KOPT-K1 (cell line): ENCODE measurements around the gene C2CD2.
A peak's percentile ranks its signal among the peaks of the same experiment; 100 is the strongest.
"Not testable (repeated sequence)": the region's sequence is repeated elsewhere in the genome, so short reads cannot be mapped to it uniquely, and the experiment has no call there.

Source experiments
- H3K27ac ChIP-seq: fragments of 200-600 bp; sonication (generic); 2 replicates; pipeline ENCODE4 v1.5.1; 2016; ENCODE audit warnings: antibody characterized with exemption, mild to moderate bottlenecking, low read depth, low read length; ENCODE audit not compliant: poor library complexity, severe bottlenecking
- H3K36me3 ChIP-seq: fragments of 200-600 bp; sonication (generic); 2 replicates; pipeline ENCODE4 v1.5.1; 2017; ENCODE audit warnings: antibody characterized with exemption, mild to moderate bottlenecking, low read length, moderate library complexity; ENCODE audit not compliant: insufficient read depth
- H3K9me3 ChIP-seq: fragments of 200-600 bp; sonication (generic); 2 replicates; pipeline ENCODE4 v1.5.1; 2017; ENCODE audit warnings: antibody characterized with exemption, low read length, mild to moderate bottlenecking; ENCODE audit not compliant: insufficient read depth, poor library complexity, severe bottlenecking

The C2CD2 gene

GRCh38 chr21:41967708-41968107, 13.9 kb upstream of the C2CD2 start:
- peaks cover 4% of the 10 kb centered on the region for H3K9me3 ChIP-seq
- H3K27ac ChIP-seq: no peak overlapping the region
- no peaks in the 10 kb centered on the region for H3K36me3 ChIP-seq

- no peaks in the 10 kb centered on the region for H3K36me3 ChIP-seq
- H3K27ac ChIP-seq: no peak overlapping the region
- H3K9me3 ChIP-seq: no peaks in the 10 kb centered on the region
Observed at GRCh38 chr21:41966872-41967621, 13.2 kb upstream of the C2CD2 start.

GRCh38 chr21:41966041-41966833, 12.4 kb upstream of the C2CD2 start:
- Histone ChIP-seq H3K9me3 (no peaks in the 10 kb centered on the region), H3K27ac (no peak overlapping the region), H3K36me3 (no peaks in the 10 kb centered on the region)

- Histone ChIP-seq H3K27ac (no peak overlapping the region), H3K9me3 (no peaks in the 10 kb centered on the region), H3K36me3 (no peaks in the 10 kb centered on the region)
Observed at GRCh38 chr21:41965461-41966013, 11.7 kb upstream of the C2CD2 start.

- H3K27ac ChIP-seq: no peak overlapping the region
- no peaks in the 10 kb centered on the region for H3K9me3 ChIP-seq
- no peaks in the 10 kb centered on the region for H3K36me3 ChIP-seq
Observed at GRCh38 chr21:41965045-41965444, 11.2 kb upstream of the C2CD2 start.

- Histone ChIP-seq H3K27ac (no peak overlapping the region), H3K9me3 (no peaks in the 10 kb centered on the region), H3K36me3 (no peaks in the 10 kb centered on the region)
Observed at GRCh38 chr21:41964171-41964570, 10.4 kb upstream of the C2CD2 start.

- H3K9me3 ChIP-seq: no peaks in the 10 kb centered on the region
- H3K27ac ChIP-seq: no peak overlapping the region
- no peaks in the 10 kb centered on the region for H3K36me3 ChIP-seq
Observed at GRCh38 chr21:41962425-41962966, 8.7 kb upstream of the C2CD2 start.

GRCh38 chr21:41961753-41962152, 7.9 kb upstream of the C2CD2 start:
- Histone ChIP-seq H3K9me3 (no peaks in the 10 kb centered on the region), H3K36me3 (no peaks in the 10 kb centered on the region), H3K27ac (peak overlapping the region; percentile 5)

- no peaks in the 10 kb centered on the region for H3K9me3 ChIP-seq
- H3K27ac ChIP-seq: no peak overlapping the region
- H3K36me3 ChIP-seq: no peaks in the 10 kb centered on the region
Observed at GRCh38 chr21:41961282-41961701, 7.5 kb upstream of the C2CD2 start.

- H3K27ac ChIP-seq: no peak overlapping the region
- no peaks in the 10 kb centered on the region for H3K36me3 ChIP-seq
- no peaks in the 10 kb centered on the region for H3K9me3 ChIP-seq
Observed at GRCh38 chr21:41960386-41960785, 6.6 kb upstream of the C2CD2 start.

- H3K36me3 ChIP-seq: not testable (repeated sequence)
Observed at GRCh38 chr21:41959697-41960096, 5.9 kb upstream of the C2CD2 start.

GRCh38 chr21:41958886-41959563, 5.2 kb upstream of the C2CD2 start:
- H3K9me3 ChIP-seq: no peaks in the 10 kb centered on the region
- H3K36me3 ChIP-seq: no peaks in the 10 kb centered on the region
- no peak overlapping the region for H3K27ac ChIP-seq

More at GRCh38 chr21:41959697-41960096, 5.9 kb upstream of the C2CD2 start:
- H3K27ac ChIP-seq, H3K9me3 ChIP-seq: not testable (repeated sequence)

- no peaks in the 10 kb centered on the region for H3K9me3 ChIP-seq
- H3K27ac ChIP-seq: no peak overlapping the region
- no peaks in the 10 kb centered on the region for H3K36me3 ChIP-seq
Observed at GRCh38 chr21:41957991-41958766, 4.4 kb upstream of the C2CD2 start.
